ENCODE data around the gene GPC5.

The GPC5 gene

GRCh38 chr13:91539286-91540157, 141.1 kb downstream of the GPC5 start:
- DNase-seq (ENCODE audit: low spot score), result no peak

GRCh38 chr13:91540158-91540736, 141.8 kb downstream of the GPC5 start:
- DNase-seq (ENCODE audit: low spot score), result no peak

- no peak for DNase-seq (ENCODE audit: low spot score)
Measured at GRCh38 chr13:91544723-91545122, 146.3 kb downstream of the GPC5 start.

GRCh38 chr13:91546900-91547299, 148.5 kb downstream of the GPC5 start:
- no peak for DNase-seq (ENCODE audit: low spot score)

- no peak for DNase-seq (ENCODE audit: low spot score)
Measured at GRCh38 chr13:91553584-91553983, 155.2 kb downstream of the GPC5 start.

GRCh38 chr13:91554101-91554500, 155.7 kb downstream of the GPC5 start:
- no peak for DNase-seq (ENCODE audit: low spot score)

- no peak for DNase-seq (ENCODE audit: low spot score)
Measured at GRCh38 chr13:91557328-91558090, 159.1 kb downstream of the GPC5 start.

GRCh38 chr13:91563799-91564198, 165.4 kb downstream of the GPC5 start:
- no peak for DNase-seq (ENCODE audit: low spot score)

- no peak for DNase-seq (ENCODE audit: low spot score)
Measured at GRCh38 chr13:91564396-91564795, 166.0 kb downstream of the GPC5 start.

- DNase-seq (ENCODE audit: low spot score), result no peak
Measured at GRCh38 chr13:91565296-91565695, 166.9 kb downstream of the GPC5 start.

- DNase-seq (ENCODE audit: low spot score), result no peak
Measured at GRCh38 chr13:91567485-91568207, 169.2 kb downstream of the GPC5 start.

- DNase-seq (ENCODE audit: low spot score), result no peak
Measured at GRCh38 chr13:91571681-91572080, 173.3 kb downstream of the GPC5 start.

- DNase-seq (ENCODE audit: low spot score), result no peak
Measured at GRCh38 chr13:91572439-91572838, 174.0 kb downstream of the GPC5 start.

GRCh38 chr13:91572944-91573598, 174.7 kb downstream of the GPC5 start:
- no peak for DNase-seq (ENCODE audit: low spot score)

GRCh38 chr13:91574766-91575165, 176.3 kb downstream of the GPC5 start:
- DNase-seq (ENCODE audit: low spot score), result no peak

GRCh38 chr13:91576590-91576989, 178.2 kb downstream of the GPC5 start:
- DNase-seq (ENCODE audit: low spot score), result no peak

- no peak for DNase-seq (ENCODE audit: low spot score)
Measured at GRCh38 chr13:91579320-91579719, 180.9 kb downstream of the GPC5 start.

GRCh38 chr13:91580749-91581148, 182.3 kb downstream of the GPC5 start:
- DNase-seq (ENCODE audit: low spot score), result no peak

- no peak for DNase-seq (ENCODE audit: low spot score)
Measured at GRCh38 chr13:91586609-91587008, 188.2 kb downstream of the GPC5 start.

GRCh38 chr13:91588541-91588940, 190.1 kb downstream of the GPC5 start:
- DNase-seq (ENCODE audit: low spot score), result no peak
